GM12891 (cell line): ENCODE measurements around the gene SGTB.

ENCODE experiments used
- PAX5 ChIP-seq: IDR thresholded peaks from 2 replicates; pipeline ENCODE4 v1.6.1; 2011; ENCODE audit warnings: low read length, moderate library complexity, mild to moderate bottlenecking; ENCODE audit not compliant: insufficient read depth, severe bottlenecking
- POLR2A ChIP-seq: IDR thresholded peaks from 2 replicates; pipeline ENCODE4 v1.6.1; 2011; ENCODE audit warnings: low read depth, low read length, control low read depth
- POLR2AphosphoS5 ChIP-seq: IDR thresholded peaks from 2 replicates; pipeline ENCODE4 v1.6.1; 2011; ENCODE audit warnings: low read depth, low read length, control low read depth
- TAF1 ChIP-seq: IDR thresholded peaks from 2 replicates; pipeline ENCODE4 v1.6.1; 2011; ENCODE audit warnings: low read depth, low read length, control low read depth

DNA sequence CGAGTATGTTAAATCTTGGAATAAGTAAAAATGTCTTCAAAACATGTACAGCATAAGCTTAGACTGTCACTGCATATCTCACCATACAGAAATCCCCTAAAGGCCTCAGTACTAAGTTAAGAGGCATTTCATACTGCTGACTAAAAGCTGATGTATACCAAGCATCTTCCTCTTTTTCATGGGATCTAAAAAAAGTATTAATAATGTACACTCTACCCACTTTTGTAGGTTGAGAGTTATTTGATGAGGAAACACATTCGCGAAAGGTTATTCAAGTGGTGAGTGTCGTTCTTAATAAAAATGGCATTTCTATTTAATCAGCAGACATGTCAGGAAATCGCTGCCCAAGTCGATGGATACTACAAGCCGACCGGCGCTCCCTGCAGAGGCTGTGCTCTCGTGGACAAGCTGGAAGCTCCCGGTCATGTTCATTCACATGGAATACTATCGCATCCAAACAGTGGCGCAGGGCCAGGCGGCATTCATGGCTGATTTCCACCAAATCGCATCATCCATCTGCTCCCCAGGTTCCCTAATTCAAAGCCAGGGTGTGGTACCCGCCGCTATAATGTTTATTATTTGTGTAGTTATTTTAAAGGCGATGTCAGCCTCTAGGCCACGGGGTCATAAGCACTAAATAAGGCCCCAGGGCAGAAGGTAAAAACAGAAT, 724 bp downstream of the SGTB start:
- TF ChIP-seq POLR2A = no peak
- no peak for TF ChIP-seq POLR2AphosphoS5
- TF ChIP-seq PAX5 = no peak
- no peak for TF ChIP-seq TAF1
